NCI-H2171 (cell line): ENCODE results near the gene PRTN3.
A peak's percentile ranks its signal among the peaks of the same experiment; 100 is the strongest.
"Not testable (repeated sequence)": the region's sequence is repeated elsewhere in the genome, so short reads cannot be mapped to it uniquely, and the experiment has no call there.

Experiments used
- DNase-seq: peaks from one replicate; lab custom pipeline; 2025; lab: John Stamatoyannopoulos, UW

PRTN3 gene

DNA sequence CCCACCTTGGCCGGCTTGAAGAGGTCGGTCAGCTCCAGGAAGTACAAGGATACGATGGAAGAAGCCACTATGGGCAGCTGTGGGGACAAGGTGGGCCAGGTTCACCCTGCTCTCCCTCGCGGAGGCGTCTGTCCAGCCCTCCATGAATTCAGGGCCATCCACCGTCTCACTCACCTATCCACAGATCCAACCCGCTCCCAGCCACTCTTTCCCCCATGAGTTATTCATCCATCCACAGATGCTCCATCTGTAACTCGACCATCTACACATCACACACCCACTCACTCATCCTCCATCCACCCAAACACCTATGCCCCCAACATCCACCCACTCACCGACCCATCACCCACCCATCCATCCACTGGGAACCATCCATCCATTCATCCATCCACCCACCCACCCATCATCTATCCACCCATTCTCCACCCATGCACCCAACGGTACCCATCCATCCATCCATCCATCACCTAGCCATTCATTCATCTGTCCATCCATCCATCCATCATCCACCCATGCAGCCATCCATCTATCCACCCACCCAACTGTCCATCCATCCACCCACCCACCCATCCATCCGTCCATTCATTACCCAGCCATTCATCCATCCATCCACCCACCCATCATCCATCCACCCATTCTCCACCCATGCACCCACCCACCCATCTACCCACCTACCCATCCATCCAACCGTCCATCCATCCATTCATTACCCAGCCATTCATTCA lies 24.9 kb upstream of the PRTN3 start:
- DNase-seq, result no peak

DNA sequence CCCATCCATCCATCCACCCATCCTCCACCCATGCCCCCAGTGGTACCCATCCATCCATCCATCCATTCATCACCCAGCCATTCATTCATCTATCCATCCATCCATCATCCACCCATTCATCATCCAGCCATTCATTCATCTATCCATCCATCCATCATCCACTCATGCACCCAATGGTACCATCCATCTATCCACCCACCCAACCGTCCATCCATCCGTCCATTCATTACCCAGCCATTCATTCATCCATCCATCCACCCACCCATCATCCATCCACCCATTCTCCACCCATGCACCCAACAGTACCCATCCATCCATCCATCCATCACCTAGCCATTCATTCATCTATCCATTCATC lies 24.3 kb upstream of the PRTN3 start:
- DNase-seq, result no peak

DNA sequence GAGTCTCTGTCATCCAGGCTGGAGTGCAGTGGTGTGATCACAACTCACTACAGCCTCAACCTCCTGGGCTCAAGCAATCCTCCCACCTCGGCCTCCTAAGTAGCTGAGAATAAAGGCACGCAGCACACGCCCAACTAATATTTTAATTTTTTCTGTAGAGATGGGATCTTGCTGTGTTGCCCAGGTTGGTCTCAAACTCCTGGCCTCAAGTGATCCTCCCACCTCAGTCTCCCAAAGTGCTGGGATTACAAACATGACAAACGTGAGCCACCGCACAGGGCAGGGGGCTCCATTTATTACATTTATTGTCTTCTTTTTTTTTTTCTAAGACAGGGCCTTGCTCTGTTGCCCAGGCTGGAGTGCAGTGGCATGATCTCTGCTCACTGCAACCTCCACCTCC lies 20.6 kb upstream of the PRTN3 start:
- not testable (repeated sequence) for DNase-seq

DNA sequence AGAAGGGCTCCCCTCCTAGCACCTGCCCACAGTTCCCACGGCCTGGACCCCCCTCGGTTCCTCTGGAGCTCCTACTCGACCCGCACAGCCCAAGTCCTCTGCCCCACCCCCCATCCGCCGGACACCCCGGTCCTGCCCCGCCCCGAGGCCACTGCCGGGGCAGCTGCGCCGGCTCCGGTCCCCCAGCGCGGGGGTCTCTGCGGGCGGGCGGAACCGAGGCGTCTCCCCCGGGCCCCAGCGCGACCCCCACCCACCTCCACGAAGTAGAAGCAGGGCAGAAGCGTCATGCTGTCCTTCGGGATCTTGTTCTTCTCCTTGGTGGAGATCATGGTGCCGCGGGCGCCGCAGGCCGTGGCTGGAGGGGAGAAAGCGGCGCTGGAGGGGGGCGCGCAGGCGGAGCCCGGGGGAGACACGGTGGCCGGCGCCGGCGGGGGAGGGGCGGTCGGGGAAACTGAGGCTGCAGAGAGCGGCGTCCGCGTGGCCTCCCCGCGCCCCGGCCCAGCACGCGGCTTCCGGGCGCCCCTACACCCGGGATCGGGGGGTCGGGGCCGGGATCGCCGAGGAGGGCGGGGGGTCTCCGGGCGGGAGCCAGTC lies 19.5 kb upstream of the PRTN3 start:
- no peak for DNase-seq

DNA sequence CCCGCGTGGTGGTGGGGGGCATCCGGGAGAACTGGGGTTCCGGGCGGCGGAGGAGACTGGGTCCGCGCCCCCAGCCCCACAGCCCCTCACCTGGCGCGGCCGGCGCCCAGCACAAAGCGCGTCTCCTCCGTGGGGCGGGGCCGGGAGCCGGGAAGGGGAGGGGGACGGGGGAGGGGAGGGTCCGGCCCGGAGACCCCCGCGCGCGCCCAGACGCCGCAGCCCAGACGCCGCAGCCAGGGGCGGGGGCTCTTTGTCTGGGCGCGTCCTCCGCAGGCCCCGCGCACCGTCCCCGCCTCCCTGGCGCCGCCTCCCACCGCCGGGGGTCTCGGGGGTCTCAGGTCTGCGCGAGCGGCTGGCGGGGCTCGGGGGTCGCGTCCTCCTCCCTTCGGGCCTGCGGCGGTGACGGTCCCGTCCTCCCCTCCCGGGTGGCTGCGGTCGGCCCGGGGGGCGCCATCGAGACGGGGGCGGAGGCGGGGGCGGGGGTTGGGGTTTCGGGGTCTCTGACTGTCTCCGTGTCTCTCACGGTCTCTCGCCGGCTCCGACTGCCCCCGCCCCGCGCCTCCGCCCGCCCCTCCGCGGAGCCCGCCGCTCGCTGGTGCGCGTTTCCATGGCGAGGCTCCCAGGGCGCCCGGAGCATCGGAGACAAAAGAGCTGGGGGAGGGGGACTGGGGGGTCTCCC lies 18.8 kb upstream of the PRTN3 start, which contains the start of gene PLPPR3:
TSS of gene PLPPR3 (minus strand) at position 131 of the 679 bp plus-strand sequence. CDS start 396 bp downstream, outside the sequence.
- DNase-seq, result no peak

DNA sequence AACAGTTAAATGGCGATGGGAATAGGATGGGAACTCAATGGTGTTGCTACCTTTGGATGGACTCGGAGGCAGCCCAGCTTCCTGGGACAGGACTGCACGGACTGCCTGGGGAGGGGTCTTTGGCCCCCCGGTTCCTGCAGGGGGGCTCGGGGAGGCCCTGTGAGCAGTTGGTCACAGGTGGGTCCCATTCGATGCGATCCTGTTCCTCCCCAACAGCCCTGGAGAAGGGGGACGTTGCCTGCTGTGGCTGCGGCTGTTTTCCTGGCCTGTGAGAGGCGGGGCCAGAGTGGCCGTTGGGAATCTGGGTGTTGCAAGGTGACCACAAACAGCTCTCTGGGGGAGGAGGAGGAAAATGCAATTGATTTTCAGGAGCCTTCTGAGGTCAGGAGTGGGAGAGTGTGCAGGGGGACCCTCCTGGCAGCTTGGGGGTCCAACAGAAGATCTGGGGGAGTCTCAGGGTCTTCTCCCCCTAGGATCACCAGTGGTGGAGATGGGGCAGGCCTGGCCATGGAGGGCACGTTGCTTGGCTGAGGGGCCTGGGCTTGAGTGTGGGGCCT lies 17.2 kb upstream of the PRTN3 start:
- no peak for DNase-seq

DNA sequence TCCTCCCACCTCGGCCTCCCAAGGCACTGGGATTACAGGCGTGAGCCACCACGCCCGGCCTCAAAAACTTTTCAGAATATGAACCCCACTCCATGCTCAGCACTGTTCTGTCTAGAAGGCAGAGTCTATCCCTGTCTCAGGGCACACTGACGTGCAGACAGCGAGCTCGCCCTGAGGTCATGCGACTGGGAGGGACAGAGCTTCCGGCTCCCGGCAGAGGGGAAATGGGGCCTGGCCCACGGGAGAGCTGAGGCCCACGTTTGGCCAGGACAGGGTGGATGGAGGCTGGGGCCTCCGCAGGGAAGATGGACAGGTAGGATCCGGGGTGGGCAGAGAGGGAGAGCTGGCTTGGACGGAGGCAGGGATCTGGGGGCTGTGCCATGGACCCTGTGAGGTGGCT lies 15.9 kb upstream of the PRTN3 start:
- DNase-seq, result no peak

- no peak for DNase-seq
Observed at GRCh38 chr19:825897-826644, 14.7 kb upstream of the PRTN3 start.

DNA sequence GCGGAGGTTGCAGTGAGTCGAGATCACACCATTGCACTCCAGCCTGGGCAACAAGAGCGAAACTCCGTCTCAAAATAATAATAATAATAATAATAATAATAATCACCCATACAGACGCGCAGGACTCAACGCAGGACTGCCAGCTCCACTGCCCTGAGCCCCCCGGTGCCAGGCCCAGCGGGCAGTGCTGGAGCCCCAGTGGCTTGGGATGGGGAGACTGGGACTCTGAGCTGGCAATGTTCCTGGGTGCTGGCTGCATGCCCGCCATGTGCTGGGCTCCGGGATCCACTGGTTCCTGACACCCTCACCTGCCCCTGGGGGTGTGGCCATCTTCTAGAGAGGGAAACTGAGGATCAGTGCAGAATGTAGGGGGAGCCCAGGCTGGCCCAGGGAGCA lies 13.5 kb upstream of the PRTN3 start:
- DNase-seq, result no peak

DNA sequence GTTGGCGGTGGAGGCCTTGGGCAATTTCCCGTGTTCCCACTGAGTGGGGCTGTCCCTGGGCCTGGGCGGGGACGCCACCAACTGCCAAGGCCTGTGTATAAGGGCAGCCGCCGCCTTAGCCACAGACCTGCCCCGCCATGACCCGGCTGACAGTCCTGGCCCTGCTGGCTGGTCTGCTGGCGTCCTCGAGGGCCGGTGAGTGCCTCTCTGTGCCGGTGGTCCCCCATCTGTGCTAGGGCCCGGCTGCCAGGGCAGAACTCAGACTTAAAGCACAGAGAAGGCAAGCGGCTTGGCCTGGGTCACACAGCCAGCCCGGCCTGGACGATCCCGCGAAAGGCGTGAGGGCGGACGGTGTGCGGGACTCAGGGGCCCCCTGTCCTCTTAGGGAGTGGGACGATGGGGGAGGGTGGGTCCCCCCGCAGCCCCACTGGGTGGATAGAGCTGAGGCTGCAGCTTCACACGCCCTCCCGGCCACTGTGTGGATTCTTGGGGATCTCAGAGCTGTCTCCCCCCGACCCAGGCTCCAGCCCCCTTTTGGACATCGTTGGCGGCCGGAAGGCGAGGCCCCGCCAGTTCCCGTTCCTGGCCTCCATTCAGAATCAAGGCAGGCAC lies 13.0 kb upstream of the PRTN3 start, which contains the start of gene AZU1:
TSS of gene AZU1 (plus strand) at position 128 of the 612 bp plus-strand sequence. CDS start at position 138, 10 bp downstream.
- DNase-seq, result no peak

DNA sequence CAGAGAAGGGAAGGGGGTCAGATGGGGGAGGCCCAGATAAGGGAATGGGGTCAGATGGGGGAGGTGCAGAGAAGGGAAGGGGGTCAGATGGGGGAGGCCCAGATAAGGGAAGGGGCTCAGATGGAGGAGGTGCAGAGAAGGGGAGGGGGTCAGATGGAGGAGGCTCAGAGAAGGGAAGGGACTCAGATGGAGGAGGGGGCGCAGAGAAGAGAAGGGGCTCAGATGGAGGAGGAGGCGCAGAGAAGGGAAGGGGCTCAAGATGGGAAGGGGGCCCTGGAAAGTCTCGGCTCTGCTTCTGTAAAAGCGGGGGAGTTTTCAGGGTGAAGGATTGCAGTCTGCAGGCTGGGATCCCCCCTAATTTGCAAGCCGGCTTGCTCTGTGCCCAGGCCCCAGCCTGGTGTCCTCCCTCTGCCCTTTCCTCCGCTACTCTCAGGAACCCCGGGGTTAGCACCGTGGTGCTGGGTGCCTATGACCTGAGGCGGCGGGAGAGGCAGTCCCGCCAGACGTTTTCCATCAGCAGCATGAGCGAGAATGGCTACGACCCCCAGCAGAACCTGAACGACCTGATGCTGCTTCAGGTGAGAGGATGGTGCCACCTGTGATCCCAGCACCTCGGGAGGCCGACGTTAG lies 11.6 kb upstream of the PRTN3 start:
- no peak for DNase-seq

GRCh38 chr19:831407-832369 lies 9.1 kb upstream of the PRTN3 start:
- DNase-seq, result no peak

DNA sequence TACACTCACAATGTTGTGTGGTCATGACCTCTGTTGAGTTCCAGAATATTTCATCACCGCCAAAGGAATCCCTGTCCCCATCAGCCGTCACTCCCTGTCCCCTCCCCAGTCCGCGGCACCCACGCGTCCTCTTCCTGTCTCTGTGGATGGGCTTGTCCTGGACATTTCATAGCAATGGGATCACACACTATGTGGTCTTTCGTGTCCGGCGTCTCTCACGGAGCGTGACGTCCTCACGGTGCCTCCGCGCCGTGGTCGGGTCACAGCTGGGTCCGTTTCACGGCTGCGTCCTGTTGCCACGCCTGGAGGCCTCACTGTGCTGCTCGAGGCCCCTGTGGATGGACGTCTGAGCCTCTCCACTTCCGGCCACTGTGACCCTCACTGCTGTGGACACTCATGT lies 6.6 kb upstream of the PRTN3 start:
- DNase-seq, result no peak

DNA sequence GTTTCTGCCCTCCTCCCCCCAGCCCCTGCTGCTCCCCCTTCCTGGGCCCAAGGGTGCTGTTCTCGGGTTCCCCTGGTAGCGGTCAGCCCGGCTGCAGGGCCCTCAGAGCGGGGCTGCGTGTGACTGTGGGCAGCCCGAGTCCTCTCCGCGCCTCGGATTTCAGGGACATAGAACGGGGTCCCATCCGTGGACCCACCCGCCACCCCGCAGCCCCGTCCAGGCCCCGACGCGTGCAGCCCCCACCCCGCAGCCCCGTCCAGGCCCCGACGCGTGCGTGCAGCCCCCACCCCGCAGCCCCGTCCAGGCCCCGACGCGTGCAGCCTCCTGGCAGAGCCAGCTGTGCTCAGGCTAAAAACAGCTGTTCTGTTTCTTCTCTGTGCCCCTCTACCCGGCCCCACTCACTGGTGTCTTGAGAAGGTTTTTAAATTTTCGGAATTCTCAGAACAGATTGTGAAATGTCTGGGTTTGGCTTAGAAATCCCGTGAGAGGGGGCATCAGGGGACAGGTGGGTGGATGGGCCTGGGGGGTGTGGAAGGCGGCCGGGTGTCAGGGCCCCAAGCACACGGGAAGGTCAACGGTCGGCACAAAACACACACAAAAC lies 5.5 kb upstream of the PRTN3 start:
- DNase-seq, result no peak

DNA sequence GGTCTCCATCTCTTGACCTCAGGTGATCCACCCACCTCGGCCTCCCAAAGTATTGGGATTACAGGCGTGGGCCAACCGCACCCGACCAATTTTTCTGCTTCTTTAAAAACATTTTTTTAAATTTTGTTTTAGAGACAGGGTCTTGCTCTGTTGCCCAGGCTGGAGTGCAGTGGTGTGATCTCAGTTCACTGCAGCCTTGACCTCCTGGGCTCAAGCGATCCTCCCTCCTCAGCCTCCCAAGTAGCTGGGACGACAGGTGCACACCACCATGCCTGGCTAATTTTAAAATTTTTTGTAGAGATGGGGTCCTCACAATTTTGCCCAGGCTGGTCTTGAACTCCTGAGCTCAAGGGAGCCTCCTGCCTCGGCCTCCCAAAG lies 2.0 kb downstream of the PRTN3 start:
- not testable (repeated sequence) for DNase-seq

DNA sequence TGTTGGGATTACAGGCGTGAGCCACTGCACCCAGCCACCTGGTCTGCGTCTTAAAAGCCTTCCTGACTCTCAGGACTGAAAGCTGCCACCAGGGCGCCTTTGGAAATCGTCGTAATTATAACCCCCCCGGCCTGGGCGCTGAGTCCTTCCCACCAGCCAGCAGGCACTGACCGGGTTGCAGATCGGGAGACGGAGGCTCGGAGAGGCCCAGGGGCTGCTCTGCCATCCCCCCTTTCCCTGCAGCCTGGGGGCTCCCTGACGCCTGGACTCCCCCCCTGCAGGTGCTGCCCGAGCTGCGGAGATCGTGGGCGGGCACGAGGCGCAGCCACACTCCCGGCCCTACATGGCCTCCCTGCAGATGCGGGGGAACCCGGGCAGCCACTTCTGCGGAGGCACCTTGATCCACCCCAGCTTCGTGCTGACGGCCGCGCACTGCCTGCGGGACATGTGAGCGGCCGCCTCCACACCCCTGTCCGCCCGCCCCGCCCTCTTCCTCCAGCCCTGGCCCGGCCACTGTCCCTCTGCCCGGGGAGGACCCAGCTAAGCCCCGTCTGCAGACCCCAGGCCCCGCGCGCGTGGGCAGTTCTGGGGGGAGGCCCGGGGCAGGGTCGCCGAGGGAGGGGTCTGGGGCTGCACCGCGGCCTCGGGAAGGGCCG lies 2.5 kb downstream of the PRTN3 start:
- no peak for DNase-seq

DNA sequence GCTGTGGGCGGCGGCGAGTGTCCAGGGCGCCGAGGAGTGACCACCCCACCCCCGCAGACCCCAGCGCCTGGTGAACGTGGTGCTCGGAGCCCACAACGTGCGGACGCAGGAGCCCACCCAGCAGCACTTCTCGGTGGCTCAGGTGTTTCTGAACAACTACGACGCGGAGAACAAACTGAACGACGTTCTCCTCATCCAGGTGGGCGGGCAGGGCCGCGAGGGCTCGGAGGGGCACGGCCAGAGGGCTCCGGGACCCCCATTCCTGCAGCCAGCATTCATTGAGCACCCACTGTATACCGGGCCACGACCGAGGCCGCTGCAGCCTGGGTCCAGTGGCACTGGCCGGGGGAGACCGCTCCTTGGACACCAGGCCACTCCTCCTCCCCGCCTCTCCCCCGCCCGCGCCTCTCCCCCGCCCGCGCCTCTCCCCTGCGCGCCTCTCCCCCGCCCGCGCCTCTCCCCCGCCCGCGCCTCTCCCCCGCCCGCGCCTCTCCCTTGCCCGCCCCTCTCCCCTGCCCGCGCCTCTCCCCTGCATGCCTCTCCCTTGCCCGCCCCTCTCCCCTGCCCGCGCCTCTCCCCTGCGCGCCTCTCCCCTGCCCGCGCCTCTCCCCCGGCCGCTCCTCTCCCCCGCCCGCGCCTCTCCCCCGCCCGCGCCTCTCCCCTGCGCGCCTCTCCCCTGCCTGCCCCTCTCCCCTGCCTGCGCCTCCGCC lies 3.2 kb downstream of the PRTN3 start:
- peak; percentile 33 for DNase-seq

- DNase-seq, result no peak
Observed at GRCh38 chr19:844546-844971, 3.8 kb downstream of the PRTN3 start.
